ENCODE data around the gene RBM4. TPM values are rescaled to one million over a fixed set of nuclear protein-coding genes. Genes with fewer than 3 reads are reported as not detected.

RBM4 gene
- total and polyA plus RNA-seq, 9 of the 15 experiments (the other 6 are each of a cell fraction or from before 2014, with no cell fraction given) = 81.6 to 233 (median 122) TPM

- intact Hi-C loops (cut with micrococcal nuclease) = loop anchor here (1.0 to 5.0 kb wide), 6 partner anchors 85 to 269 kb away; partner anchors contain the start of genes CCDC87, CCS, DPP3 and MRPL11
- Histone ChIP-seq H3K4me1 (replicated peaks in 1 of 2; ENCODE audit: control insufficient read depth in 2 of 2, insufficient read depth in 2 of 2, low read length in 2 of 2) (peaks cover 21 to 31% of the 10 kb centered on the region in 2 experiments; a peak in 4 of 5 replicates), H3K4me2 (ENCODE audit: insufficient read depth, low read length) (peak within 1 kb of the TSS; percentile 94), H3K27ac (ENCODE audit: extremely low read depth, low read depth, low read length) (peak within 1 kb of the TSS; percentile 93), H4K20me1 (replicated peaks; ENCODE audit: control insufficient read depth, insufficient read depth, low read length) (no peaks in the 10 kb centered on the region), H3K9me3 (replicated peaks; ENCODE audit: control insufficient read depth, insufficient read depth, low read depth, low read length) (no peaks in the 10 kb centered on the region), H3K9me1 (ENCODE audit: control insufficient read depth, insufficient read depth, low read length) (no peaks in the 10 kb centered on the region), H3K27me3 (ENCODE audit: control insufficient read depth in 2 of 2, insufficient read depth in 2 of 2, low read length in 2 of 2) (no peaks in the 10 kb centered on the region), H3K9ac (ENCODE audit: insufficient read depth in 1 of 2, low read depth in 2 of 2, low read length in 2 of 2) (peak within 1 kb of the TSS; percentile 90 to 94), H3K4me3 (peak within 1 kb of the TSS; percentile 59), H2AFZ (ENCODE audit: low read depth, low read length) (peak within 1 kb of the TSS; percentile 94), H3K79me2 (ENCODE audit: control insufficient read depth, insufficient read depth, low read length) (peaks cover 40% of the 10 kb centered on the region), H3K36me3 (ENCODE audit: control insufficient read depth, insufficient read depth, low read length) (peaks cover 20% of the 10 kb centered on the region)
- BruUV-seq (replicated peaks) = no TSS peak
- WGBS (ENCODE audit: insufficient coverage, low coverage, missing lambda C conversion rate) = under 1% methylated on average over 49 of the region's 61 CpGs
- ChIA-PET POLR2A (interaction anchor here (0.5 to 2.4 kb wide), 40 partner anchors 8 to 365 kb away, joined by 3 to 18 read pairs (median 4); partner anchors contain the start of genes ACTN3, DPP3, RBM4 and ZDHHC24), CTCF (ENCODE audit: low intra/inter-chr PET ratio) (interaction anchor here (0.9 to 5.0 kb wide), 7 partner anchors 99 to 365 kb away, joined by 3 to 139 read pairs (median 5); no protein-coding TSS in a partner anchor)
- peak; percentile 92 for FAIRE-seq
- ATAC-seq = peak; percentile 97
- in situ Hi-C loops (cut with MboI) = no loop called here
- peak; percentile 98 to 99 (median 98) for DNase-seq (ENCODE audit: extremely low read depth in 1 of 4, low spot score in 3 of 4)
- TF ChIP-seq FOSL1 (tag; conservative IDR thresholded peaks at IDR 0.05) (0 out of 2 replicates have a peak, but pooled peaks have one; percentile 71), ZNF707 (CRISPR knock-in tag; conservative IDR thresholded peaks at IDR 0.05) (no peak), CHD4 (IDR thresholded peaks at IDR 0.05; ENCODE audit: insufficient read depth, insufficient replicate concordance, low read depth, low read length, poor library complexity, severe bottlenecking) (peak; percentile 27), TEAD1 (CRISPR knock-in tag; IDR thresholded peaks at IDR 0.05) (peak in 1 of 2 experiments; percentile 18; a peak in 1 of 4 replicates), USF1 (CRISPR knock-in tag; IDR thresholded peaks at IDR 0.05) (peak; percentile 81), ZNF398 (CRISPR knock-in tag; IDR thresholded peaks at IDR 0.05) (no peak), PKNOX1 (IDR thresholded peaks at IDR 0.05) (0 out of 2 replicates have a peak, but pooled peaks have one; percentile 4)
These were observed 39.3 kb downstream of the RBM4 start, which contains the start of gene RBM4B for GRCh38 chr11:66677599-66678375. Gene RBM4B, minus strand, starts transcription at chr11:66677887. Its CDS starts 808 bp downstream, at chr11:66677079.
